Activated gamma-delta T cell (primary cell): ENCODE measurements around the gene CHKA.

Source experiments
- DNase-seq: peaks from one replicate; lab custom pipeline; 2025; lab: John Stamatoyannopoulos, UW

CHKA gene

GRCh38 chr11:68142441-68143309 is 21.5 kb upstream of the CHKA start:
- no peak for DNase-seq

GRCh38 chr11:68142028-68142412 is 20.8 kb upstream of the CHKA start:
- no peak for DNase-seq

GRCh38 chr11:68141246-68142027 is 20.2 kb upstream of the CHKA start:
- DNase-seq: no peak

- no peak for DNase-seq
Observed at GRCh38 chr11:68140496-68141245, 19.5 kb upstream of the CHKA start.

- DNase-seq: no peak
Observed at GRCh38 chr11:68138237-68138636, 17.0 kb upstream of the CHKA start.

GRCh38 chr11:68137833-68138232 is 16.6 kb upstream of the CHKA start:
- no peak for DNase-seq

GRCh38 chr11:68136866-68137265 is 15.7 kb upstream of the CHKA start:
- DNase-seq: no peak

GRCh38 chr11:68135161-68135560 is 14.0 kb upstream of the CHKA start:
- no peak for DNase-seq

GRCh38 chr11:68133761-68134160 is 12.6 kb upstream of the CHKA start:
- DNase-seq: no peak

GRCh38 chr11:68130121-68130520 is 8.9 kb upstream of the CHKA start:
- no peak for DNase-seq

GRCh38 chr11:68128682-68129327 is 7.6 kb upstream of the CHKA start:
- DNase-seq: no peak

GRCh38 chr11:68127714-68128681 is 6.8 kb upstream of the CHKA start:
- DNase-seq: no peak

GRCh38 chr11:68125164-68125563 is 4.0 kb upstream of the CHKA start:
- DNase-seq: no peak

GRCh38 chr11:68122936-68123539 is 1.9 kb upstream of the CHKA start:
- no peak for DNase-seq

GRCh38 chr11:68120273-68121066 is 718 bp downstream of the CHKA start:
- peak; percentile 46 for DNase-seq

- DNase-seq: no peak
Observed at GRCh38 chr11:68118706-68119448, 2.3 kb downstream of the CHKA start.

- DNase-seq: no peak
Observed at GRCh38 chr11:68117853-68118470, 3.2 kb downstream of the CHKA start.

GRCh38 chr11:68116974-68117373 is 4.2 kb downstream of the CHKA start:
- no peak for DNase-seq
